HG03039 (cell line): ENCODE measurements around the gene LRRK1.

ENCODE experiments used
- ATAC-seq: cut with Tn5 transposase; IDR thresholded peaks from one replicate; pipeline ENCODE4 v1.9.1; 2021; ENCODE audit warnings: mild to moderate bottlenecking, moderate library complexity; ENCODE audit not compliant: unreplicated experiment

The LRRK1 gene

DNA sequence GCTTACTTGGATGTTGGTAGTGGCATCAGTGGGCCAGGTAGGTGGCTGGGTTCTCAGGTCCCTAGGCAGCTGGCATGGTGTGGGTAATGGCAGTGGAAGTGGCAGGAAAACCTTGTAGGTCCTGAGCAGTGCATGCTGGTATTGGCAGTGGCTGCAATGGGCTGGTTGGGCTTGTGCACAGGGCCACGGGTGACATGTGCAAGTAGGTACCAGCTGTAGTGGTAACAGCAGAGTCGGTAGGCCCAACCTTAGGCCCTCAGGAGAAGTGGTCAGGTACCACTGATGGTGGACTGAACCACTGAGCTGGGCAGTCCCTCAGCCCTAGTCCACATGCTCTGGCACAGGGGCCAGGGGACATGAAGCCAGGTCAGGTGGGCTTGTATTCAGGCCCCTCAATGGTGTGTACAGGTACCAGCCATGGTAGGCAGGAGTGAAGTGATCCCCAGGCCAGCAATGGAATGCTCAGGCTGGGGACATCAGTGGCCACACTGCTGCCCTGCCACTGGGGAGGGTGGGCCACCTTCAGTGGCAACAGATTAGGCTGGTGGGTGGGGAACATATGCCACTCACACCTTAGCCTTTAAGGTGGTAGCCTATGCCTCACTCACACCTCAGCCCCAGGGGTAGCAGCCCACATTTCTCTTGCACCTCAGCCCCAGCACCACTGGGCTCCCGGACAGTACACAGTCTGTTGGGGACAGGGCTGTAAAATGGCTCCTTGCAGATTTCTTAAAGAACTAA lies 118.1 kb downstream of the LRRK1 start:
- ATAC-seq, result no peak

GRCh38 chr15:101038327-101039003 lies 119.3 kb downstream of the LRRK1 start:
- no peak for ATAC-seq

DNA sequence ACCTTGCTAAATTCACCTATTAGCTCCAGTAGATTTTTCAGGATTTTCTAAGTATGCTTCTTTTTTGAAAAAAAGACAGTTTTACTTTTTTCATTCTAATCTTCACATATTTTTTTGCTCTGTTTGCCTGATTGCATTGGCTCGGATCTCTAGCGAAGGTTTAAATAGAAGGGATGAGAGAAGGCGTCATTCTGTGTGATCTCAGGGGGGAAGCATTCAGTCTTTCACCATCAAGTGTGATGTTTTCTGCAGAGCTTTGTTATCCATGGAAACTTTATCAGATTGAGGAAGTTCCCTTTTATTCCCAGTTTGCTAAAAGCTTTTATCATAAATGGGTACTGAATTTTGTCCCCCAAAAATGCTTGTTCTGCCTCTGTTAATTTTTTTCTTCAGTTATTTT lies 120.3 kb downstream of the LRRK1 start:
- no peak for ATAC-seq

DNA sequence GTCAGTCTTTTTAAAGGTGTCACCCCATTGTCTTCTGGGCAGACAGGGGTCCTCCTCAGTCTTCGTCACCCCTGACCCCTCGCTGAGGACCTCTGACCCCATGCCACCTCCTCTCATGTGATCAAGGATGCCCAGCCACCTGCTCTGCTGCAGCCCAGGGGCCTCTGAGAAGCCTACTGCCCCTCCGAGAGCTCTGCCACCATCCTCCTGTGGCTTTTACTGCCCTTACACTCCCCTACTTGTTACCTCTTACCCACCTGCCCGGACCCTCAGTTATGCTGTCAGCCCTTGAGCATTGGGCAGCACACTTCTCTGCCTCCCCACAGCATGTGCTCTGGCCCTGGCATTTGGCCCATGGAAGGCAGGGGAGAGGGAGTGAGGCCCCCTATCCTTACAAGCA lies 123.2 kb downstream of the LRRK1 start:
- ATAC-seq, result no peak

DNA sequence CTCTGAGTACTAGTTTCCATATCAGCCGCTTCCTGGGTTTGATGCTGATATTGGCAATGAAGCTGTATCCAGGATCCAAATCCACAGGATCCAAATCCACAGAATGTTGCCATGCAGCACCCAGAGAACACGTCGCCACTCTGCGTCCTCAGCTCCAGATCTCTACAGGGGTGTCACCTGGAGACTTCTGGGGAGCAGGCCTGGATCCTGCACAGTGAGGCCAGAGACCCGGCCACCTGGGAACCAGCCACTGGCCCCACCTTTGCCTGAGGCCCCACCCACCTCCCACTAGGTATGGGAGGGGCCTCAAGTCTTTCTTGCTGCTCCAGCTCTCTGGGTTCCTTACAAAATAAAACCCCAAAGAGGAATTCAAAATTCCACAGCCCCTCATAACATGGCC lies 123.9 kb downstream of the LRRK1 start:
- no peak for ATAC-seq

DNA sequence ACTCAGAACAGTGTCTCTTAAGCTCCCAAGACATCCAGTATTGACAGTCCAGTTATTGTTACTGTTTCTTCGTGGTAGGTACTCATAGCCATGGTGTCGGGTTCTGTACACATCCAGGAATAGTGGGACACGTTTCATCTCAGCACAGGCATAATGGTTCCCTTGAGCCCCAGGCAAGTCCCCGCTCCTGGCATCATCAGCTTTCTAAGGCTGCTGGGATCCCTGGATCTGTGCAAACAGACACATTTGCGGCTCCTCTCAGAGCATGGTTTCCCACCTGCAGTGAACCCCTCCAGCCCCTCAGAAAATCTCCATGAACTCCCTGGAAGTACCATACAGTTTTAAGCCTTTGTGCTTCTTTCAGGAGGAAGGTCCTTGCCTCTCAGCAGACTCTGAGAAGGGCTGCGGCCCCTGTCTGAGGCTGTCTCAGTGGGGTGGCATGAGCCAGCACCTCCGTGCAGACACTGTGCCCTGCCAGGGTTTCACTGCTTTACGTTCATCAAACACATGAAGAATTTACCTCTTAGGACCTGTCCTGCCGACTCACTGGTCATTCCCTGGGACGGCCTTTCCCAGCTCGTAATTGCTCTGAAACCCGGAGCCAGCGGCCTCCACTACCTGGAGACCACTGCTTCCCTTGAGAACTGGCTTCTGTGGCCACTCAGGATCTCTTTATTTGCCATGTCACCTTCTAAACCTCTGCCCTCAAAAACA lies 124.9 kb downstream of the LRRK1 start:
- ATAC-seq, result no peak

- no peak for ATAC-seq
Measured at GRCh38 chr15:101044625-101045235, 125.6 kb downstream of the LRRK1 start.

GRCh38 chr15:101045236-101045646 lies 126.1 kb downstream of the LRRK1 start:
- ATAC-seq, result no peak

DNA sequence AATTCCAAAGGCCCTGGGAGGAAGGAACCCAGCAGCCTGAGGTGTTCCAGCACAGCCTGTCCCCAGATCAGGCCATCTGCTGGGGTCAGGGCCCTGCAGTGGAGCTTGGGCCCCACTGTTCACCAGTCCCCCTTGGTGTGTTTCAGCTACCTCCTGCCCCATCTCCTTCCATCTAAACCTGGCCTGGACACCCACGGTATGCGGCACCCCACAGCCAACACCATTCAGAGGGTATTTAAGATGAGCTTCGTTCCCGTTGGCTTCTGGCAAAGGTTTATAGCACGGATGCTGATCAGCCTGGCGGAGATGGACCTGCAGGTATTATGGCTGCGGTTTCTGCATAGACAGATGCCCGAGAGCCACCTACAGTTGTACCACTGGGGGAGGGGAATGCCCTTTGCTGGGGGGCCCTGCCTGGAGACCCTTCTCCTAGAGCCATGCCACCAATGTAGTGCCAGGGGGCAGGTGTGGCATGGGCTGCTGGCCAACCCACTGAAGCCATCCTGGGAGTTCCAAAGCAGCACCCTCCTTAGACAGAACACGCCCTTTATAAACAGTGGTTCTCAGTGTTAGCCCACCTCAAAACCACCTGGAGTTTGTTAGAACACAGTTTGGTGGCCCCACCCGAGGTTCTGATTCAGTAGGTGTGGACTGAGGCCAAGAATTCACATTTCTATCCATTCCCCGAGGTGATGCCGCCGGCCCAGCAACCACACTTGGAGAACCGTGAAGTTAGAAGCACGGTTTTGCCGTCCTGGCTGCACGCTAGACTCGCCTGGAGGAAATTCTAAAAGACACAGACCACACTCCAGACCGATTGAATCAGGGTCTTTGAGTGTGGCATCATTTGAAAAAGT lies 126.9 kb downstream of the LRRK1 start:
- no peak for ATAC-seq

DNA sequence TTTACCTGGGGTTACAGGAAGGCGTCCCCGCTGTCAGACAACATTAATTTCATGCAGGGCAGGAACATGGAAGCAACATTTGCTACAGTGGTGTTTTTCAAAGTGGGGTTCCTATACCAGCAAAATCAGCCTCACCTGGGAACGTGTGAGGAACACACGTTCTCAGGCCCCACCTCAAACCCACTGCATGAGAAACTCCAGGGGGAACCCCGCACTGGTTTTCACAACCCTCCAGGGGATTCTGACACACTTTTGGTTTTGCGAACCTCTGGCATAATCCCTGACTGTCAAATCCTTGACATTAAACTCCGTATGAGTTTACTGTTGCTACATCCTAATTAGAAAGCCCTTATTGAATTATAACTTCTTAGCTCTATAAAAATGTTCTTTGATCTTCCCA lies 127.7 kb downstream of the LRRK1 start:
- ATAC-seq, result no peak

DNA sequence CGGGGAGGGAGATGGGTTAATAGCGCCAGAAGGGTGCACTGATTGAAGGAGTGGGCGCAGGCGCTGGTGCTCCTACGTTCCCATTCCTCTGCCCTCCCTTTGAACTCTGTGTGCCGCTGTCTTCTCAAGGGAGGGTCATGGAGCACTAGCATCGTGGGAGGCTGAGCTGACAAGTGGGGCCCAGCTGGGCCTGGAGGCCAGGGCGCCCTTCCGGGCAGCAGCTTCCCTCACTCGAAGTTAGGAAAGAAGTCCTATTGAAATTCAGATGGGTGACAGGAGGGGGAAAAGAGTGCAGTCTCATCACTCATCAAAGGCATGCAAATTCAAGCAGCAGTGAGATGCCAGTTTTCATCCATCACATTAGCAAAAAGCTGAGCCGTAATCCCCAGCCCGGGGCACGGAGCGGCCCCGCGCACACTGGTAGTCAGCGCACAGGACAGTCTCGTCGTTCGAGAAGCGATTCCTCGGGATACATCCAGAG lies 128.2 kb downstream of the LRRK1 start:
- no peak for ATAC-seq

- ATAC-seq, result no peak
Measured at GRCh38 chr15:101048176-101048575, 129.0 kb downstream of the LRRK1 start.

GRCh38 chr15:101048581-101049030 lies 129.4 kb downstream of the LRRK1 start:
- ATAC-seq, result no peak

GRCh38 chr15:101049282-101049681 lies 130.1 kb downstream of the LRRK1 start:
- no peak for ATAC-seq

- ATAC-seq, result no peak
Measured at GRCh38 chr15:101049856-101050622, 130.9 kb downstream of the LRRK1 start.

DNA sequence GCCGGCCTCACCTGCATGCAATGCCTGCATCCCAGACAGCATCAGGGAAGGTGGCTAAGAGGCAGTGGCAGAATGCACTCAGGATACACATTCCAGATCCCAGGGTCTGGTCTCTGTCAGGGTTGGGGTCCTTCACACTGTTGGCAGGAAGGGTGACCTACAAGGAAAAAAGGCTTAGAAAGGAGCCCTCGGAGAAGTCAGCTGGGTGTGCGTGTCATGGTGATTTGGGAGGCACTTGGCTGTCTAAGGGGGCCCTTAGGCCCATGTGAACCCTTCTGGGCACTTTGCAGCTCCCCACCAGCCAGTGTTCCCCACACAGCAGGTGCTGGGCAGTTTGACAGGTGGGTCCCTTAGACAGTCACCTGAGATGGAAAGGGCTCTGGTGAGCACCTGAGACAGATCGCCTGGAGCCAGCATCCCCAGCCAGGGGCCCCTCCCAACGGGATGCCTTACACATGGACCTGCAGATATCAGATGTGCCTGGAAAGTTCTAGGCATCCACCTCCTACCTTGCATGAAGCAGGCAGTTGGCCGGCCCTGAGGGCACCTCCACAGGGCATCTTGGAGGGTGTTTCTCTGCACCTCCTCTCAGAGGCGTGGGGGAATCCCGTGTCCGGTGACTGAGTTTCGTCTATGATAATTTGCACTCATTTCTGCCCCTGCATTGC lies 131.6 kb downstream of the LRRK1 start:
- ATAC-seq, result no peak

GRCh38 chr15:101051291-101052030 lies 132.3 kb downstream of the LRRK1 start:
- no peak for ATAC-seq

DNA sequence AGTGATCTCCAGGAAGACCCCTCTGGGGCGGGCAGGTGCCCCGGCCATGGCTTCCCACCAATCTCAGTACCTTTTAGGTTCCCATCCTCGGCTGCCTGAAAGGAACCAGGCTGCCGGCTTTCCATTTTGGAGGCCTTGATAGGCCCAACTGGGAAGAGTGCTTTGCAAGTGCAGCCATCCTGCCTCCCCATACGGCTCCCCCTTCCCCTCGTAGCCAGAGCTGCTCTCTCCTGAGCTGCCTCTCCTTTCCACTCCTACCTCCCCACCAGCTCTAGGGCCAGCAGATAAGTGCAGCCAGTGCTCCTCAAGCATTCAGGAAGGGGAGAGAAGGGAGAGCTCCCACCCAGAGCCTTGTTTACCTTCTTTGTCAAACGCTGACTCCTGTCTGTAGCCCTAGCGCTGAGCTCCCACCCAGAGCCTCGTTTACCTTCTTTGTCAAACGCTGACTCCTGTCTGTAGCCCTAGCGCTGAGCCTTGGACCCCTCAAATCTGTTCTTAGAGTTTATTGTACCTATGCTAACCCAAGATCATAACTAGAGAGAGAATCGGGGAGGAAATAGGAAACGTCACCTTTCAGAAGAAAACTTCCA lies 133.0 kb downstream of the LRRK1 start:
- ATAC-seq, result no peak
